Peyer's patch (tissue), 4 donors: ENCODE measurements around the gene HP1BP3.

ENCODE experiments used
- CTCF ChIP-seq, 6 experiments: fragments of 450-650 bp in 4 of 6; fragments of 200-600 bp in 2 of 6; sonication (generic) in 1 of 6; IDR thresholded peaks; one replicate each; pipeline ENCODE4 v1.5.1; 2017 to 2019; ENCODE audit warnings: antibody characterized with exemption in 6 of 6, mild to moderate bottlenecking in 3 of 6, moderate library complexity in 1 of 6
- POLR2A ChIP-seq, 2 donors: fragments of 450-650 bp; IDR thresholded peaks; one replicate each; pipeline ENCODE4 v1.5.1; 2017; ENCODE audit warnings: antibody characterized with exemption in 2 of 2, mild to moderate bottlenecking in 2 of 2, moderate library complexity in 2 of 2

GRCh38 chr1:20708057-20708456, 79.0 kb downstream of the HP1BP3 start:
- no peak for TF ChIP-seq CTCF (IDR thresholded peaks at IDR 0.05)
- TF ChIP-seq POLR2A (IDR thresholded peaks at IDR 0.05) = no peak
